Kidney glomerular epithelial cell (primary cell): ENCODE results near the gene FOXL1.

Source experiments
- DNase-seq: peaks from one replicate; lab custom pipeline; 2025; lab: John Stamatoyannopoulos, UW

FOXL1 gene

GRCh38 chr16:86568677-86569623, 9.4 kb upstream of the FOXL1 start:
- peak; percentile 20 for DNase-seq

- DNase-seq = peak; percentile 27
Measured at GRCh38 chr16:86569701-86570447, 8.5 kb upstream of the FOXL1 start.

GRCh38 chr16:86570558-86571529, 7.5 kb upstream of the FOXL1 start:
- peak; percentile 44 for DNase-seq

- no peak for DNase-seq
Measured at GRCh38 chr16:86571530-86571915, 6.8 kb upstream of the FOXL1 start.

- no peak for DNase-seq
Measured at GRCh38 chr16:86572041-86572521, 6.3 kb upstream of the FOXL1 start.

GRCh38 chr16:86572606-86573005, 5.7 kb upstream of the FOXL1 start:
- no peak for DNase-seq

- DNase-seq = peak; percentile 29
Measured at GRCh38 chr16:86573215-86573614, 5.1 kb upstream of the FOXL1 start.

- no peak for DNase-seq
Measured at GRCh38 chr16:86573646-86574508, 4.5 kb upstream of the FOXL1 start.

- DNase-seq = no peak
Measured at GRCh38 chr16:86574646-86575045, 3.7 kb upstream of the FOXL1 start.

GRCh38 chr16:86575095-86575685, 3.2 kb upstream of the FOXL1 start:
- DNase-seq = no peak

GRCh38 chr16:86575754-86576557, 2.4 kb upstream of the FOXL1 start:
- DNase-seq = peak; percentile 89

GRCh38 chr16:86576591-86577313, 1.6 kb upstream of the FOXL1 start:
- DNase-seq = peak; percentile 57

GRCh38 chr16:86577314-86577971, 906 bp upstream of the FOXL1 start:
- DNase-seq = no peak

GRCh38 chr16:86578611-86579267, 390 bp downstream of the FOXL1 start:
- no peak for DNase-seq

GRCh38 chr16:86579268-86580062, 1.1 kb downstream of the FOXL1 start:
- no peak for DNase-seq

- no peak for DNase-seq
Measured at GRCh38 chr16:86580063-86580790, 1.9 kb downstream of the FOXL1 start.
